ENCODE results near the gene FKBP14.

FKBP14 gene

GRCh38 chr7:30026229-30027064 is at the start of gene FKBP14:
Gene FKBP14 (minus strand): TSS chr7:30026702. CDS start chr7:30026508, 194 bp downstream.
- DNase-seq = peak; percentile 99

- peak; percentile 28 for DNase-seq
Observed at GRCh38 chr7:30074422-30075030, 48.0 kb upstream of the FKBP14 start.

GRCh38 chr7:30072735-30073134 is 46.2 kb upstream of the FKBP14 start:
- DNase-seq = no peak

- DNase-seq = no peak
Observed at GRCh38 chr7:30070052-30070451, 43.5 kb upstream of the FKBP14 start.

- no peak for DNase-seq
Observed at GRCh38 chr7:30069096-30069867, 42.8 kb upstream of the FKBP14 start.

- no peak for DNase-seq
Observed at GRCh38 chr7:30068117-30068516, 41.6 kb upstream of the FKBP14 start.

GRCh38 chr7:30066687-30067086 is 40.2 kb upstream of the FKBP14 start:
- DNase-seq = no peak

GRCh38 chr7:30065746-30066145 is 39.2 kb upstream of the FKBP14 start:
- no peak for DNase-seq

- DNase-seq = peak; percentile 9
Observed at GRCh38 chr7:30062587-30062986, 36.1 kb upstream of the FKBP14 start.

GRCh38 chr7:30061786-30062185 is 35.3 kb upstream of the FKBP14 start:
- peak; percentile 2 for DNase-seq

GRCh38 chr7:30057741-30058140 is 31.2 kb upstream of the FKBP14 start:
- DNase-seq = no peak

- DNase-seq = no peak
Observed at GRCh38 chr7:30053068-30053467, 26.6 kb upstream of the FKBP14 start.

GRCh38 chr7:30049173-30049572 is 22.7 kb upstream of the FKBP14 start:
- no peak for DNase-seq

- DNase-seq = no peak
Observed at GRCh38 chr7:30048582-30048981, 22.1 kb upstream of the FKBP14 start.

GRCh38 chr7:30047124-30047523 is 20.6 kb upstream of the FKBP14 start:
- DNase-seq = no peak

- no peak for DNase-seq
Observed at GRCh38 chr7:30046127-30046770, 19.7 kb upstream of the FKBP14 start.

GRCh38 chr7:30041526-30042269 is 15.2 kb upstream of the FKBP14 start:
- no peak for DNase-seq

GRCh38 chr7:30040938-30041337 is 14.4 kb upstream of the FKBP14 start:
- DNase-seq = no peak

GRCh38 chr7:30038196-30038980 is 11.9 kb upstream of the FKBP14 start:
- no peak for DNase-seq

GRCh38 chr7:30036220-30036619 is 9.7 kb upstream of the FKBP14 start:
- DNase-seq = no peak

- no peak for DNase-seq
Observed at GRCh38 chr7:30034501-30034900, 8.0 kb upstream of the FKBP14 start.
